ENCODE measurements around the gene SLC11A1. TPM values are rescaled to one million over a fixed set of nuclear protein-coding genes. Genes with fewer than 3 reads are reported as not detected.

Gene SLC11A1
- total RNA-seq, 2 experiments from 2014 or later: 0.17 TPM

- Mint-ChIP-seq H3K27me3 (peaks cover 2% of the 10 kb centered on the region), H3K27ac (no peak overlapping the region), H3K36me3 (ENCODE audit: low read depth) (no peaks in the 10 kb centered on the region), H3K9me3 (no peaks in the 10 kb centered on the region), H3K4me3 (no peak overlapping the region), H3K4me1 (peaks cover 24% of the 10 kb centered on the region)
- no peak for DNase-seq
- ChIA-PET POLR2A (no interaction called here), CTCF (interaction anchor here (1.5 to 1.8 kb wide), 2 partner anchors 120 to 456 kb away, joined by 3 to 4 read pairs; no protein-coding TSS in a partner anchor)
Measured at GRCh38 chr2:218391202-218391601, 9.1 kb downstream of the SLC11A1 start.

DNA sequence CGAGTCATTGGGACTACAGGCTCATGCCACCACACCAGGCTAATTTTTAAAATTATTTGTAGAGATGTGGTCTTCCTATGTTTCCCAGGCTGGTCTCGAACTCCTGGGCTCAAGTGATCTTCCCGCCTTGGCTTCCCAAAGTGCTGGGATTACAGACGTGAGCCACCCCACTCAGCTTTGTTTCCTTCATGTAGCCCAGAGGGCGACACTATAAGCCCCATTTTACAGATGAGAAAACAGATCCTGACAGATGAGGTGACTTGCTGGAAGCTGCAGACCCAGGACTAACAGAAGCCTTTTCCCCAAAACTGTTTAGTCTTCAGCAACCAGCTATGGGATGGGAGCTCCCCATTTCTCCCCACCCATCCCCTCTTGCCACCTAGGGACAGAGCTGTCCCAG is 10.4 kb downstream of the SLC11A1 start:
- Mint-ChIP-seq H3K4me1 (peaks cover 28% of the 10 kb centered on the region), H3K27ac (no peak overlapping the region), H3K36me3 (ENCODE audit: low read depth) (peaks cover 6% of the 10 kb centered on the region), H3K4me3 (no peak overlapping the region), H3K27me3 (no peaks in the 10 kb centered on the region), H3K9me3 (no peaks in the 10 kb centered on the region)
- POLR2A ChIA-PET: no interaction called here
- DNase-seq: no peak
- CTCF ChIA-PET: interaction anchor here (1.4 to 5.3 kb wide), 7 partner anchors 9 to 121 kb away, joined by 3 to 39 read pairs (median 5); partner anchors contain the start of gene TMBIM1

GRCh38 chr2:218392891-218393462 is 10.9 kb downstream of the SLC11A1 start:
- CTCF ChIA-PET: interaction anchor here (1.1 to 5.3 kb wide), 8 partner anchors 9 to 111 kb away, joined by 3 to 39 read pairs (median 4); partner anchors contain the start of gene TMBIM1
- H3K27me3 Mint-ChIP-seq: no peaks in the 10 kb centered on the region
- no peak overlapping the region for H3K4me3 Mint-ChIP-seq
- POLR2A ChIA-PET: no interaction called here
- no peaks in the 10 kb centered on the region for H3K9me3 Mint-ChIP-seq
- H3K4me1 Mint-ChIP-seq: peaks cover 32% of the 10 kb centered on the region
- DNase-seq: no peak
- peaks cover 10% of the 10 kb centered on the region for H3K36me3 Mint-ChIP-seq (ENCODE audit: low read depth)
- peak overlapping the region; percentile 36 for H3K27ac Mint-ChIP-seq

- H3K9me3 Mint-ChIP-seq: no peaks in the 10 kb centered on the region
- no peaks in the 10 kb centered on the region for H3K27me3 Mint-ChIP-seq
- ChIA-PET POLR2A (no interaction called here), CTCF (interaction anchor here (0.8 to 5.3 kb wide), 11 partner anchors 8 to 103 kb away, joined by 3 to 39 read pairs (median 3); partner anchors contain the start of gene TMBIM1)
- no peak for DNase-seq
- H3K4me1 Mint-ChIP-seq: peaks cover 34% of the 10 kb centered on the region
- H3K4me3 Mint-ChIP-seq: no peak overlapping the region
- peak overlapping the region; percentile 36 for H3K27ac Mint-ChIP-seq
- H3K36me3 Mint-ChIP-seq (ENCODE audit: low read depth): peaks cover 10% of the 10 kb centered on the region
Measured at GRCh38 chr2:218393750-218394290, 11.7 kb downstream of the SLC11A1 start.

DNA sequence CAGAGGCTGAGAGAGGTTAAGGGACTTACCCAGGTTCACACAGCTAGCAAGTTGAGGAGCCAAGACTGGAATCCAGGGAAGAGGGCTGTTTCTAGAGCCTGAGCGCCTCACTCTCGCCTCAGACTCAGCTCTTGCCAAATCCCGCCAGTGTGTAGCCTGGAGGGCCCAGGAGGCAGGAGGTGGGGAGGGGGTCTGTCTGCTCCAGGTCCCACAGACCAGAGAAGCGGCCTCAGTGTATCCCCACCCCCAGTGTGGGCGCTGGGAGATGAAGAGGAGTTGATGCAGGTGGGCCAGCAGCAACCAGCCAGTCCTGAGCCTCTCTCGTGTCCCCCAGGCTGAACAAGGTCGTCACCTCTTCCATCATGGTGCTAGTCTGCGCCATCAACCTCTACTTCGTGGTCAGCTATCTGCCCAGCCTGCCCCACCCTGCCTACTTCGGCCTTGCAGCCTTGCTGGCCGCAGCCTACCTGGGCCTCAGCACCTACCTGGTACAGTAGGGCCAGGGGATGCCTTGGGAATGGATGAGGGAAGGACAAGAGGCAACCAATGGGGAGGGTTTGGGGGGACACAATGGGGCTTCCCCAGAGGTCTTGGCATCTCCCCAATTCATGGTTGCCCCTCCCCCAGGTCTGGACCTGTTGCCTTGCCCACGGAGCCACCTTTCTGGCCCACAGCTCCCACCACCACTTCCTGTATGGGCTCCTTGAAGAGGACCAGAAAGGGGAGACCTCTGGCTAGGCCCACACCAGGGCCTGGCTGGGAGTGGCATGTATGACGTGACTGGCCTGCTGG is 12.4 kb downstream of the SLC11A1 start:
- H3K9me3 Mint-ChIP-seq: no peaks in the 10 kb centered on the region
- CTCF ChIA-PET: interaction anchor here (0.8 to 5.3 kb wide), 10 partner anchors 11 to 108 kb away, joined by 3 to 39 read pairs (median 3); partner anchors contain the start of genes SLC11A1 and TMBIM1
- H3K36me3 Mint-ChIP-seq (ENCODE audit: low read depth): peaks cover 10% of the 10 kb centered on the region
- POLR2A ChIA-PET: no interaction called here
- no peaks in the 10 kb centered on the region for H3K27me3 Mint-ChIP-seq
- H3K27ac Mint-ChIP-seq: peak overlapping the region; percentile 74
- no peak overlapping the region for H3K4me3 Mint-ChIP-seq
- peaks cover 34% of the 10 kb centered on the region for H3K4me1 Mint-ChIP-seq
- DNase-seq: peak; percentile 27

- no peaks in the 10 kb centered on the region for H3K27me3 Mint-ChIP-seq
- peaks cover 34% of the 10 kb centered on the region for H3K4me1 Mint-ChIP-seq
- peaks cover 10% of the 10 kb centered on the region for H3K36me3 Mint-ChIP-seq (ENCODE audit: low read depth)
- H3K9me3 Mint-ChIP-seq: no peaks in the 10 kb centered on the region
- ChIA-PET CTCF (interaction anchor here (0.8 to 5.3 kb wide), 6 partner anchors 11 to 108 kb away, joined by 3 to 39 read pairs (median 6); partner anchors contain the start of genes SLC11A1 and TMBIM1), POLR2A (no interaction called here)
- no peak for DNase-seq
- peak overlapping the region; percentile 74 for H3K27ac Mint-ChIP-seq
- no peak overlapping the region for H3K4me3 Mint-ChIP-seq
Measured at GRCh38 chr2:218395090-218395444, 13.0 kb downstream of the SLC11A1 start.

GRCh38 chr2:218395456-218395825 is 13.4 kb downstream of the SLC11A1 start:
- ChIA-PET CTCF (interaction anchor here (0.9 to 5.3 kb wide), 11 partner anchors 10 to 497 kb away, joined by 3 to 39 read pairs (median 4); partner anchors contain the start of gene SLC11A1), POLR2A (interaction anchor here (1.0 kb wide), 1 partner anchor 176 kb away, joined by 4 read pairs; no protein-coding TSS in a partner anchor)
- no peaks in the 10 kb centered on the region for H3K9me3 Mint-ChIP-seq
- H3K4me3 Mint-ChIP-seq: peak overlapping the region; percentile 64
- no peaks in the 10 kb centered on the region for H3K27me3 Mint-ChIP-seq
- peak overlapping the region; percentile 97 for H3K27ac Mint-ChIP-seq
- H3K36me3 Mint-ChIP-seq (ENCODE audit: low read depth): peaks cover 12% of the 10 kb centered on the region
- peaks cover 34% of the 10 kb centered on the region for H3K4me1 Mint-ChIP-seq
- DNase-seq: no peak

DNA sequence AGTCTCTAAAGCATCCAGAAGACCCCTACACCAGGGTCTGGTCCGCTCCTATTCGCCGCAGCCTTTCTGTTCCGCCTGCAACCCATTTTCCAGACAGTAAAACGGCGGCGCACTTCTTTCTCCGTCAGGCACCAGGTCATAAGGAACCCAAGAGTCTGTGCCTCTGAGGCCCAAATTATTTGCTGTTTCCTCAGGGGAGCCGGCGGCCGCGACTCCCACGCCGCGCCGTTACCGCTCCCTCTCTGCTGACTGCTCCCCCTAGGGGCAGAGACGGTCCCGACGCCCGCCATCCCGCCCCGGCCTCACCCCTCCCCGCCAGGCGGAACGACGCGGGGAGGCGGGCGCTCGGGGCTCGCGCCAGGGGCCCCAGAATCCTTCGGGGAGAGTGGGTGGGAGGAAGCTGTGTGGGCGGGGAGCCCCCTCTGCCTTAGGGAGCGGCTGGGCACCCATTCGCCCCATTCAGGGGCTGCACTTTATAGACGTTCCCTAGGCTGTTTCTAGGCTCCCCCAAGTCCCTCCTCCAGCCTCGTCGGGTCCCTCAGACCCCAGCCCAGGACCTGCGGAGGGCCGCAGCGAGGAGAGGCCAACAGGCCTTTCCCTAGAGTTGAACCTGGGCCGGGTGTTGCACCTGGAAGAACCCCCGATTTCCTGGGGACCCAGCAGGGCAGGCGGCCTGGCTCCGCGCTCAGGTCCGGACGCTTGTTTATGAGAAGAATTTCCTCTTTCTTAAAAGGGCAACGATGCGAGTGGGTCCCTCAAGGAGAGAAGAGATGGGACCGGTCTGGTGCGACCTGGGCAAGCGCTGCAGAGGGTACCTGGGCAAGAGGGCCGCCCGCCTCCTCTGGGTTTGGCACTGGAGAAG is 14.0 kb downstream of the SLC11A1 start:
- POLR2A ChIA-PET: interaction anchor here (1.0 kb wide), 1 partner anchor 177 kb away, joined by 4 read pairs; no protein-coding TSS in a partner anchor

GRCh38 chr2:218396688-218397462 is 14.8 kb downstream of the SLC11A1 start:
- CTCF ChIA-PET: interaction anchor here (0.6 to 5.3 kb wide), 30 partner anchors 9 to 496 kb away, joined by 3 to 39 read pairs (median 3); partner anchors contain the start of genes AAMP, PNKD and SLC11A1
- POLR2A ChIA-PET: interaction anchor here (1.0 kb wide), 1 partner anchor 177 kb away, joined by 4 read pairs; no protein-coding TSS in a partner anchor
- H3K9me3 Mint-ChIP-seq: no peaks in the 10 kb centered on the region
- peak; percentile 85 for DNase-seq
- H3K27ac Mint-ChIP-seq: peak overlapping the region; percentile 97
- H3K36me3 Mint-ChIP-seq (ENCODE audit: low read depth): peaks cover 17% of the 10 kb centered on the region
- H3K4me1 Mint-ChIP-seq: peaks cover 39% of the 10 kb centered on the region
- peak overlapping the region; percentile 83 for H3K4me3 Mint-ChIP-seq
- H3K27me3 Mint-ChIP-seq: no peaks in the 10 kb centered on the region

More for the DNA sequence above, 14.0 kb downstream of the SLC11A1 start:
- Mint-ChIP-seq H3K4me1 (peaks cover 34% of the 10 kb centered on the region), H3K27ac (peak overlapping the region; percentile 97), H3K36me3 (ENCODE audit: low read depth) (peaks cover 12% of the 10 kb centered on the region), H3K27me3 (no peaks in the 10 kb centered on the region), H3K9me3 (no peaks in the 10 kb centered on the region), H3K4me3 (peak overlapping the region; percentile 83)
- CTCF ChIA-PET: interaction anchor here (0.6 to 5.3 kb wide), 29 partner anchors 9 to 497 kb away, joined by 3 to 39 read pairs (median 3); partner anchors contain the start of genes AAMP, PNKD and SLC11A1
- peak; percentile 95 for DNase-seq

GRCh38 chr2:218397463-218397819 is 15.4 kb downstream of the SLC11A1 start:
- H3K9me3 Mint-ChIP-seq: no peaks in the 10 kb centered on the region
- peak overlapping the region; percentile 83 for H3K4me3 Mint-ChIP-seq
- ChIA-PET CTCF (interaction anchor here (0.8 to 5.3 kb wide), 6 partner anchors 8 to 124 kb away, joined by 3 to 39 read pairs (median 11); no protein-coding TSS in a partner anchor), POLR2A (no interaction called here)
- peak overlapping the region; percentile 97 for H3K27ac Mint-ChIP-seq
- H3K36me3 Mint-ChIP-seq (ENCODE audit: low read depth): peaks cover 19% of the 10 kb centered on the region
- H3K27me3 Mint-ChIP-seq: no peaks in the 10 kb centered on the region
- peaks cover 43% of the 10 kb centered on the region for H3K4me1 Mint-ChIP-seq
- DNase-seq: no peak

DNA sequence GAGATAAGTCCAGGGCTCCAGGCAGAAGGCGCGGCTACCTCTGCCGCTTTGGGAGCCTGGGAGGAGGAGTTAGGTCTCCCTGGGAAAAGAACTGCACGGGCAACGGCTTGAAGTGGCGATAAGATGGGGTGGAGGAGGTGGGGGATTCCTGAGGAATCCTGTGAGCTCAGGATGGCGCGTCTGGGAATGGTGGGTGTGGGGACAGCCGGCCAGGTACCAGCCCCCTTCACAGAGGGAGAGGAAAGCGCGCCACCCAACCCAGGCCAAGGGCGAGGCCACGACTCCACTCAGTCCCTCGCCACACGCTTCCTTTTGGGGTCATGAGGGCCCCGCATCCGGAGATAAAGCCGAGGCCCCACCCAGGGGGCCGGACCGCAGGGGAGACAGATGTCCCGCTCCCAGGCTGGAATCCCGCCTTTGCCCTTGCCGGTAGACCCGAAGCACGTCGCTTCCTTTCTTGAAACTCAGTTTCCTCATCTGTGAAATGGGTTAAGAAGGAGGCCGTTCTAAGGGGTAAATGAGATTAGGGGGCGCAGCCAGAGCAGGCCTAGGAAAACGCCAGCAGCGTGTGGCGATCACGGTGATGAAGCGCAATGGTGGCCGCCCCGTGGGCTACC is 15.9 kb downstream of the SLC11A1 start:
- Mint-ChIP-seq H3K9me3 (no peaks in the 10 kb centered on the region), H3K27ac (peak overlapping the region; percentile 97), H3K4me3 (peak overlapping the region; percentile 83), H3K36me3 (ENCODE audit: low read depth) (peaks cover 23% of the 10 kb centered on the region), H3K4me1 (peaks cover 46% of the 10 kb centered on the region), H3K27me3 (no peaks in the 10 kb centered on the region)
- CTCF ChIA-PET: interaction anchor here (0.8 to 3.1 kb wide), 5 partner anchors 85 to 125 kb away, joined by 3 to 14 read pairs (median 10); no protein-coding TSS in a partner anchor
- POLR2A ChIA-PET: no interaction called here
- DNase-seq: peak; percentile 80

Measured in activated CD4-positive, alpha-beta T cell treated with anti-CD3 and anti-CD28 coated beads, Interleukin-2, amount 10 ng/mL, durations not matched to agents 7 days and 5 days (primary cell).